WERI-Rb-1 (cell line): ENCODE measurements around the gene MYH8.

ENCODE experiments used
- DNase-seq: peaks from one replicate; pipeline ENCODE4 v3.0.0-alpha.2; 2020
- H3K27ac ChIP-seq: fragments of 250-450 bp; sonication (Bioruptor Pico); 2 replicates; pipeline ENCODE4 v1.5.1; 2020; ENCODE audit warnings: mild to moderate bottlenecking, moderate library complexity
- H3K27me3 ChIP-seq: fragments of 250-450 bp; sonication (Bioruptor Pico); 2 replicates; pipeline ENCODE4 v1.5.1; 2021; ENCODE audit warnings: mild to moderate bottlenecking, low read depth, moderate library complexity; ENCODE audit not compliant: insufficient read depth, severe bottlenecking
- H3K36me3 ChIP-seq: fragments of 250-450 bp; sonication (Bioruptor Pico); 2 replicates; pipeline ENCODE4 v1.5.1; 2020; ENCODE audit warnings: mild to moderate bottlenecking, moderate library complexity
- H3K4me3 ChIP-seq: 2 replicates; pipeline ENCODE4 v1.5.1; 2011; ENCODE audit warnings: low read depth, mild to moderate bottlenecking, control low read depth, low read length
- H3K9me3 ChIP-seq: fragments of 250-450 bp; sonication (Bioruptor Pico); 2 replicates; pipeline ENCODE4 v1.5.1; 2021; ENCODE audit warnings: mild to moderate bottlenecking, moderate library complexity; ENCODE audit not compliant: severe bottlenecking
- CTCF ChIP-seq: IDR thresholded peaks from 2 replicates; pipeline ENCODE4 v1.5.1; 2011; ENCODE audit warnings: low read depth, mild to moderate bottlenecking, control low read depth, inconsistent platforms, low read length

MYH8 gene

GRCh38 chr17:10396524-10397163, 25.1 kb downstream of the MYH8 start:
- no peak for DNase-seq

GRCh38 chr17:10394201-10394887, 27.4 kb downstream of the MYH8 start:
- Histone ChIP-seq H3K27ac (no peak overlapping the region), H3K27me3 (peaks cover 2% of the 10 kb centered on the region), H3K36me3 (no peaks in the 10 kb centered on the region), H3K9me3 (no peaks in the 10 kb centered on the region), H3K4me3 (no peak overlapping the region)
- DNase-seq, result no peak
- no peak for TF ChIP-seq CTCF

More at GRCh38 chr17:10396524-10397163, 25.1 kb downstream of the MYH8 start:
- Histone ChIP-seq H3K4me3 (no peak overlapping the region), H3K27ac (no peak overlapping the region), H3K9me3 (no peaks in the 10 kb centered on the region), H3K36me3 (no peaks in the 10 kb centered on the region), H3K27me3 (peaks cover 2% of the 10 kb centered on the region)
- no peak for TF ChIP-seq CTCF

GRCh38 chr17:10392880-10393279, 28.9 kb downstream of the MYH8 start:
- Histone ChIP-seq H3K36me3 (no peaks in the 10 kb centered on the region), H3K9me3 (no peaks in the 10 kb centered on the region), H3K4me3 (no peak overlapping the region), H3K27ac (no peak overlapping the region), H3K27me3 (peaks cover 2% of the 10 kb centered on the region)
- no peak for DNase-seq
- no peak for TF ChIP-seq CTCF

- Histone ChIP-seq H3K9me3 (no peaks in the 10 kb centered on the region), H3K4me3 (no peak overlapping the region), H3K36me3 (no peaks in the 10 kb centered on the region), H3K27ac (no peak overlapping the region), H3K27me3 (no peaks in the 10 kb centered on the region)
- no peak for DNase-seq
- TF ChIP-seq CTCF, result no peak
Observed at GRCh38 chr17:10385871-10386270, 35.9 kb downstream of the MYH8 start.

- Histone ChIP-seq H3K9me3 (no peaks in the 10 kb centered on the region), H3K27ac (no peak overlapping the region), H3K27me3 (peaks cover 2% of the 10 kb centered on the region), H3K36me3 (no peaks in the 10 kb centered on the region), H3K4me3 (no peak overlapping the region)
- no peak for TF ChIP-seq CTCF
- DNase-seq, result no peak
Observed at GRCh38 chr17:10384175-10384574, 37.6 kb downstream of the MYH8 start.
